NCI-H774 (cell line): ENCODE measurements around the gene ZSWIM8.
A peak's percentile ranks its signal among the peaks of the same experiment; 100 is the strongest.

Experiments
- DNase-seq: peaks from one replicate; lab custom pipeline; 2025; lab: John Stamatoyannopoulos, UW

Gene ZSWIM8

DNA sequence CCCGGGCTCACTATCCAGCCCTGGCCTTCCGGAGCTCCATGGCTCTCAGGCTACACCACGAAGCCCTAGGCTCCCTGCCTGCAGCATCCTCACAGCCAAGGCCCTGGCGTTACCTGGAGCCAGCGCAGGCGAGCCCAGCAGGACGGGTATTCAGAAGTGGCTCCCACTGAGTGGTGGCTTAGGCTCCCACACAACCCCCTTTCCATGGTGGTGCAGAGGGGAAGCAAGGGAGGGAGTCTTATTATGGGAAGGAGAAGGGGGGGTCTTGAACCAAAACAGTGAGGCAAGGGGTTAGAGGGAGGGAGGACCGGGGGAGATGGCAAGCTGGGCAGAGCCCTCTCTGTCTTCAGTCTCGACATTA is 55.6 kb downstream of the ZSWIM8 start:
- no peak for DNase-seq

DNA sequence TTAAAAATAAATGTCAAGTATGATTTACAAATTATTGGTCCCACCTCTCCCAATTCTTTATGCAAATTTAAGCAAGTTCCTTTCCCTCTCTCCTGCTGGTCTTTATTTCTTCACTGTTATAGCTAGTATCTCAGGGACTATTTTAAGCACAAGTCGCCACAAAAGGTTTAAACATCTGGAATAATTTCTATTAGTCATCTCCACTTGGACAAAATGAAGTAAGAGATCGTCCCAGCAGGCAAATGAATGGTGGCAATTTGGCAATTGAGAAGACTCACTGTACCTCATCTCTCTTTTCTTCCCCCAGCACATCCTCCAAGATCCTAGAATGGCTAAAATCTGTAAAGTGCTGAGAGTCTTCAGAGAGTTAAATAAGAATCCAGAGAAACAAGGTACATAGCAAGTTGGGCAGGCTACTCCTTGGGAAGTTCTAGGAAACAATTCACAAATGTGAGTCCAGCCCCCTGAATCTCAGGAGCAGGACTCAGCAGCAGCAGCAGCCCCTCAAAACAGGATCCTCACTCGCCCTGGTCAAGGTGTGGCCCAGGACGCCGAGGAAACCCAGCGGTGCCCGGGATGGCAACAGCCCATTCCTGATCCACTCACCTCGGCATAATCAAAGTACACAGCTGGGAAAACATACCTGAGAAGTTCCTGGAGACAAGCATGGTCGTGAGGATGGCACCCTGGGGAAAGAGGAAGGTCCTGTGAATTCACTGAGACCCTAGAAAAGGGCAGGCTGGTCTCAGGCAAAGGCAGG is 56.3 kb downstream of the ZSWIM8 start:
- DNase-seq: no peak

DNA sequence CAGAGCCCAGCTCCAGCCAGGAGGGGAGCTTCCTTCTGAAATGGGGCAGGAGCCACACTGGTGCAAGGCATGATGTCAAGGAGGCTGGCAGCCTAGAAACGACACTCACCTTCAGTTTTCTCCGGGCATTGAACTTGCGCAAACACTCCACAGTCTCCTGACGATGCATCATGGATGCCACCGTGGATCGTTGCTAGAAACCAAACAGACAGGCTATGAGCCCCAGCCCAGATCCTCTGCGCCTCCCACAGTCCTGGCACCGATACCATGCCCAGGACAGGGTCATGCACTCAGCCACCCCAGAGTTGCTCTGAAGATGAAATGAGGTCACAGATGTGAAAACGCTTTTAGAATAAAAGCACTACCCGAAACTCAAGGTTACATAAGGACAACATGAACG is 56.9 kb downstream of the ZSWIM8 start:
- no peak for DNase-seq

DNA sequence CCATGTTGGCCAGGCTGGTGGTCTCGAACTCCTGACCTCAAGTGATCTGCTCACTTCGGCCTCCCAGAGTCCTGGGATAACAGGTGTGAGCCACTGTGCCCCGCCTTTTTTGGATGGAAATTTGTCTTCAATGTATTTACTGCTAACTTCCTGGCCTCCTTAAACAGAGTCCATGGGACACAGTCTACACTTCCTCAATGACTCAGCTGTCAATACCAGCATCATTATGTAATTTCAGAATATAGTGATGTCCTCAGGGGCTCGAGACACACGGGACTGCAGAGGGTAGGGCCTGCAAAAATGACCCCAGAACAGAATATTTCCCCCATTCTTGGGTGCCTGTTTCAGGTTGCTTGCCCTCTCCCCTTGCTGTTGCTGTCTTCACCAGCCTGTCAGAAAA is 57.9 kb downstream of the ZSWIM8 start:
- DNase-seq: no peak

DNA sequence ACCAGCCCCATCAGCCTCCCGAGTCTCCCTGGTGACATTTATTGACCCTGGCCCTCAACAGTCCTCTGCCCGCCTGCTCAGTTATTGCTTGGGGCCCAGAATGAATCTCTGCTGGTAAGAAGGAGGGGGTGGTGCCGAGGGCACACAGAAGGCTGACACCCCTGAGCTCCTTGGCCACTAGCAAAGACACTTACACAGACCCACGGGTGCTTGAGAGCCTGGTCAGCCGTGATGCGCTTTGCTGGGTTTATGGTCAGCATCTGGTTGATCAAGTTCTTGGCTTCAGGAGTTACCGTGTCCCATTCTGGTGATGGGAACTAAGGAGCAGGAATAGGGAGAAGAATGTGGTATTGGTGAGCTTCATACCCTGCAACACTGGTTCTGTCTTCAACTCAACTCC is 61.6 kb downstream of the ZSWIM8 start:
- no peak for DNase-seq

DNA sequence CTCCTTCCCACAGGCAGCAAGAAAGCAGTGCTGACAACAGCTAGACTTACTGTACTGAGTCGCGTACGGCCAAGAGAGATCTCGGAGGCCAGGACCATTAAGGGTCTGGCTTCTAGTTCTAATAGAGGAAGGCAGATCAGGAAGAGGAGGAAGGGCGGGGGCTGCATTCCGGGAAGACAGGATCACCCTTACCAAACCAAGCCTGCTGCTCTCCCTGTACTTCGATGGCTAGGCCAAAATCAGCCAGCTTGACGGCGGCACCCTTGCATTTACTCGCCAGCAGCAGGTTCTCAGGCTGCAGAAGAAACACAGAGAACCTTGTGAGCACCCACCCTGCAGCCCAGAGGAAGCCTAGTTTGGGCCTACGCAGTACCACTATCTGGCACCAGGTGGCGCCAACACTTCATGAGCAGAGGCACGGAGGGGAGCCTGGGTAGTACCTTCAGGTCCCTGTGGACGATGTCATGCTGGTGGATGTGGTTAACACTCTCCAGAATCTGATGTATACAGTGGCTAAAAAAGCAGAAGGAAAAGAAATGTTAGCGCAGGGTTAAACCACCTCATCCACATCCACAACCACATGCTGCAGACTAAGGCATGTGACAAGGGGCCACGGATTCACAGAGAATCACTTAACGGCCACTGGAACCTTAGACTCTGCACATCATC is 63.5 kb downstream of the ZSWIM8 start:
- peak; percentile 64 for DNase-seq

DNA sequence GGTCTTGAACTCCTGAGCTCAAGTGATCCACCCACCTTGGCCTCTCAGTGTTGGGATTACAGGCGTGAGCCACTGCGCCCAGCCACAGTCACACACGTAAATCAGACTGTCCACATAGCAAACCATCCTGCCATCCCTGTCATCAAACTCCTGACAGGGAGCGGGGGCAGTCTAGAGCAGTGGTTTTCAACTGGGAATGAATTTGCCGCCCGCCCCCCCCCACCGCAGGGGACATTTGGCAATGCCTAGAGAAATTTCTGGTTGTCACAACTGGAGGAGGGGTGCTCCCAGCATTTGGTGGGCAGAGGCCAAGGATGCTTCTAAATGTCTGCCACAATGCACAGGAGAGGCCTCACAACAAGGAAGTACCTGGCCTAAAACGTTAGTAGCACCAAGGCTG is 64.8 kb downstream of the ZSWIM8 start:
- DNase-seq: no peak

DNA sequence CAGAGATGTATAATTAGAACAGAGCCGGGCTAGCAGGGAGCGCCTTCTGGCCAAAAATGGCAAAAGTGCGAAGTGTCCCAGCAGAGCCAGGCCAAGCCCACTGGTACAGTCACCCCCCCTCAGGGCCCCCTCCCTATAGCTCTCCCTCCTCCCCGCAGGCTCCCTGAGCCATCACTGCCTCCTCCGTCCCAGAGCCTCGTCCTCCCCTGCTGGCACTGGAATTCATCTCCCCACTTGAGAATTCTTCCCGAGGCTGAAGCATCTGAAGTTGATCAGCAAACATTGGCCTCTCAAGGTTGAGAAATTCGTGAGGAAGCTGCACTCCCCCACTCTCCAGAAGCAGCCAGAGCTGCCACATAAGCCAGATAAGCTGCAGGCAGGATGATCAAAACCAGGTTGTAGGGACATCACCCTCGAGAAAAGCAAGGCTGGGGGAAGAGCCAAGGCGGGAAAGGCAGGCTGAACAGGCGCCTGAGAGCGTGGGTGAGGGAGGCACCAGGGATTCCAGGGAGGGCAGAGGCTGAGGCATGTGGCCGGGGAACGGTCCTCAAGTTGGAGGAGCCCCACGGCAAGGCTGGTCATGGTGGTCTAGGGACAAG is 65.6 kb downstream of the ZSWIM8 start:
- no peak for DNase-seq
